PC-3 (cell line): ENCODE results near the gene TMEM176A.

Experiments
- CTCF ChIP-seq: fragments of 300-600 bp; sonication (generic); conservative IDR thresholded peaks from 2 replicates; pipeline ENCODE4 v1.5.1; 2017; ENCODE audit warnings: antibody characterized with exemption, low read depth, mild to moderate bottlenecking, low read length
- EZH2 ChIP-seq: fragments of 300-600 bp; sonication (generic); IDR thresholded peaks from one replicate; pipeline ENCODE4 v1.6.1; 2017; ENCODE audit warnings: antibody characterized with exemption, mild to moderate bottlenecking, low read length; ENCODE audit not compliant: unreplicated experiment
- EZH2phosphoT487 ChIP-seq: fragments of 300-600 bp; sonication (generic); IDR thresholded peaks from 2 replicates; pipeline ENCODE4 v1.6.1; 2018; ENCODE audit warnings: mild to moderate bottlenecking, antibody characterized with exemption, low read length, borderline replicate concordance

- TF ChIP-seq CTCF (no peak), EZH2 (no peak), EZH2phosphoT487 (no peak)
These were observed 47.5 kb downstream of the TMEM176A start for GRCh38 chr7:150848111-150848510.
